ENCODE measurements around the gene DNAL4.

DNA sequence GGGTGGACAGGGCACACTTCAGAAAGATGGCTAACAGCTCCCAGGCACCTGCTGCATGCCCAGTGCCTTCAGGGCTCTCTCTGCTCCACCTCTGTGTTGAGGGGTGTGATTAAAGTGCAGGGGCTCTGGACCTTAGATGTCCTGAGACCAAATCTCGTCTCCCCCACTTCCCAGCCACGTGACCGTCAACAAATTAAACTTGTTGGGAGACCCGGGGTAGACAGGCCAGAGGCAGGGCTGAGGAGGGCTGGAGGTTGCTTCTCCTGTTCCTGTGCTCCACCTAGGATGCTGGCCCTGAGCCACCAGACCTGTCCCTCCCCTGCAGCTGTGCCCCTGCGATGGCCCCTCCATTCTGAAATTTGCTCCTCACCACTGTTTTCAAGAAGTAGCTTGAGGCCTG is 32.9 kb upstream of the DNAL4 start:
- TF ChIP-seq, protein P1, sequence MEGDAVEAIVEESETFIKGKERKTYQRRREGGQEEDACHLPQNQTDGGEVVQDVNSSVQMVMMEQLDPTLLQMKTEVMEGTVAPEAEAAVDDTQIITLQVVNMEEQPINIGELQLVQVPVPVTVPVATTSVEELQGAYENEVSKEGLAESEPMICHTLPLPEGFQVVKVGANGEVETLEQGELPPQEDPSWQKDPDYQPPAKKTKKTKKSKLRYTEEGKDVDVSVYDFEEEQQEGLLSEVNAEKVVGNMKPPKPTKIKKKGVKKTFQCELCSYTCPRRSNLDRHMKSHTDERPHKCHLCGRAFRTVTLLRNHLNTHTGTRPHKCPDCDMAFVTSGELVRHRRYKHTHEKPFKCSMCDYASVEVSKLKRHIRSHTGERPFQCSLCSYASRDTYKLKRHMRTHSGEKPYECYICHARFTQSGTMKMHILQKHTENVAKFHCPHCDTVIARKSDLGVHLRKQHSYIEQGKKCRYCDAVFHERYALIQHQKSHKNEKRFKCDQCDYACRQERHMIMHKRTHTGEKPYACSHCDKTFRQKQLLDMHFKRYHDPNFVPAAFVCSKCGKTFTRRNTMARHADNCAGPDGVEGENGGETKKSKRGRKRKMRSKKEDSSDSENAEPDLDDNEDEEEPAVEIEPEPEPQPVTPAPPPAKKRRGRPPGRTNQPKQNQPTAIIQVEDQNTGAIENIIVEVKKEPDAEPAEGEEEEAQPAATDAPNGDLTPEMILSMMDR (IDR thresholded peaks at IDR 0.05) = no peak
- TF ChIP-seq POLR2A (IDR thresholded peaks at IDR 0.05; ENCODE audit: low read depth) (no peak), POLR2AphosphoS5 (IDR thresholded peaks at IDR 0.05) (no peak)

All from esophagus muscularis mucosa (tissue), 3 donors.